Activated CD8-positive, alpha-beta memory T cell treated with anti-CD3 and anti-CD28 coated beads for 4 hours (primary cell): Measurements from ENCODE around the gene FAM228A.
"Not testable (repeated sequence)": the region's sequence is repeated elsewhere in the genome, so short reads cannot be mapped to it uniquely, and the experiment has no call there.

ENCODE experiments used
- DNase-seq, 2 donors: peaks; one replicate each; pipeline ENCODE4 v3.0.0-alpha.2; 2020; ENCODE audit warnings: low read depth in 2 of 2

The FAM228A gene

DNA sequence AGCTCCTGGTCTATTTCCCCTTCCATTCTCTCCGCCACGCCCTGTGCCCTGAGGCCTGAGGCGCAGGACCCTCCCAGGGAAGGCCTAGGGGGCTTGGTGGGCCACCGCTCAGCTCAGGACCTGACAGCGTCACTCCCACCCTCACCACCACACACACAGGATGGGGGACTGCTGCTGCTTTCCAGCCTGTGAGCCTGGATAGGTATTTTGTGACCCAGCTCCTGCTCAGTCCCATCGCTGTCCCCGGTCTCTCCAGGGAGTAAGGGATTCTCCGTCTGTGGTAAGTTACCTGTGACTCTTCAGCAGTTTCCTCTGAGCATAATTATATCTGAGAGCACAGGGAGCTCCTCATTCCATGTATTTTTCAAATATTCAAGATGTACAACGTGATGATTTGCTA is 16.3 kb downstream of the FAM228A start:
- no peak for DNase-seq

DNA sequence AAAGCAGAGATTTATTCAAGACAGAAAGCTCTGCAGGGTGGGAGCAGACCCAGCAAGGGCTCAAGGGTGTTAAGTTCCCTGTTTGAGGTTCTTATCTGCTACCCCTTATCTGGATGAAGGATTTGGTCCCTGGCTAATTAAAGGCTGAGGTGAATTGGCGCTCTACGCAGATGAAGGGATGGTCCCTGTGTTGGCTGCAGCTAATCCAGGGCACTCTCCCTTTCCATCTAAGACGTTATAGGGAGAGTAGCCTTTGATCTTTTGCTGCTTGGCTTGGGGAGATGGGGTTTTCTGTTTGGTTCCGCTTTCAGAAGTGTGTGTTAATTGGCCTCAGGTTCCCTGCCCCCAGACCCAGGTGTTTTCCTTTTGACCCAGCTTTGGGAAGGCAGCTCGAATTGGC is 17.0 kb downstream of the FAM228A start:
- no peak for DNase-seq

DNA sequence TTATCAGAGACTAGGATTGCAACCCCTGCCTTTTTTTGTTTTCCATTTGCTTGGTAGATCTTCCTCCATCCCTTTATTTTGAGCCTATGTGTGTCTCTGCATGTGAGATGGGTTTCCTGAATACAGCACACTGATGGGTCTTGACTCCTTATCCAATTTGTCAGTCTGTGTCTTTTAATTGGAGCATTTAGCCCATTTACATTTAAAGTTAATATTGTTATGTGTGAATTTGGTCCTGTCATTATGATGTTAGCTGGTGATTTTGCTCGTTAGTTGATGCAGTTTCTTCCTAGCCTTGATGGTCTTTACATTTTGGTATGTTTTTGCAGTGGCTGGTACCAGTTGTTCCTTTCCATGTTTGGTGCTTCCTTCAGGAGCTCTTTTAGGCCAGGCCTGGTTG is 22.4 kb downstream of the FAM228A start:
- DNase-seq = not testable (repeated sequence)

DNA sequence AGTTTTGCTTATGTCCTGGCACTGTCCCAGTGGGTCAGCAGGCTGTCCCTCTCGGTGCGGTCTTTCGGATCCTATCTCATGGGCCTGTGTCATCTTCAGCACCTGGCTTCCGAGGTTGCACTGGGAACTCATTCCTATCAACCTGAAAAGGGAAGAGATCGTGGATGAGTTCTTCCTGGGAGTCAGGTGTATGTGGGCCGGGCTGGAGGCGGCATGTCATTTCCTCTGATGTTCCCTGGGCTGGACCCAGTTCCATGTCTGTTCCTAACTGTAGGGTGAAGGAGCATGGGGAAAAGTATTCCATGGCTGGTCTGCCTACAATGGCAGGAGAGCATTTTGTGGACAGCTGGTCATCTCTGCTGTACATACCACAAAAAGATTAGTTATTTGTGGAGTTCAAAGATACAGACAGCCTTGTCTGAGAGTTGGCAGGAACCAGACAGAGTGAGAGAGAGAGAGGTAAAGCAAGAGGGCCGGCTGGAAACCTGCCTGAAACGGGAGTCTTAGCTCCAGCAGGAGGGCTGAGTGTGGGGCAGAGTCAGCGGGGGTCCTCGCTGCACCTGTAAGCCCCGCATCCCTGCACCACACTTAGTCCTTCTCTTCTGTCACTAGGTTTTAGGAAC is 25.2 kb downstream of the FAM228A start:
- DNase-seq = no peak

DNA sequence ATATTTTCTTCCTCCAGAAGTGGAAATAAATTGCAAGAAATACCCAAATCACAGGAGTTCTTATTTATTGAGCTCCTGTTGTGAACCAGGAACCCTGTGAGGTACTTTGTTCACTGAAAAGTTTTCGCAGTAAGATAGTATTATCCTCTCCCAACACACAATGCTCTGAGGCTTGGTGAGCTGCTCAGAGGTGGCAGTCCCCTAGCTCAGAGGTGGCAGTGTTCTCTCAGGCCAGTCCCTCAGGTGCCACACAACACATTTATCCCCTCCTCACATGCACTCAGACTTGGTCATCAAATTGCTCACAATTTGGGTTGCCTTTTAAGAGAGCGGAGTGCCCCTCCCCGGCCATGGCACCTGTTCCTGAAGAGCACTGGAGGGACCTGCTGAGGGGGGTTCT is 25.9 kb downstream of the FAM228A start:
- DNase-seq = no peak

DNA sequence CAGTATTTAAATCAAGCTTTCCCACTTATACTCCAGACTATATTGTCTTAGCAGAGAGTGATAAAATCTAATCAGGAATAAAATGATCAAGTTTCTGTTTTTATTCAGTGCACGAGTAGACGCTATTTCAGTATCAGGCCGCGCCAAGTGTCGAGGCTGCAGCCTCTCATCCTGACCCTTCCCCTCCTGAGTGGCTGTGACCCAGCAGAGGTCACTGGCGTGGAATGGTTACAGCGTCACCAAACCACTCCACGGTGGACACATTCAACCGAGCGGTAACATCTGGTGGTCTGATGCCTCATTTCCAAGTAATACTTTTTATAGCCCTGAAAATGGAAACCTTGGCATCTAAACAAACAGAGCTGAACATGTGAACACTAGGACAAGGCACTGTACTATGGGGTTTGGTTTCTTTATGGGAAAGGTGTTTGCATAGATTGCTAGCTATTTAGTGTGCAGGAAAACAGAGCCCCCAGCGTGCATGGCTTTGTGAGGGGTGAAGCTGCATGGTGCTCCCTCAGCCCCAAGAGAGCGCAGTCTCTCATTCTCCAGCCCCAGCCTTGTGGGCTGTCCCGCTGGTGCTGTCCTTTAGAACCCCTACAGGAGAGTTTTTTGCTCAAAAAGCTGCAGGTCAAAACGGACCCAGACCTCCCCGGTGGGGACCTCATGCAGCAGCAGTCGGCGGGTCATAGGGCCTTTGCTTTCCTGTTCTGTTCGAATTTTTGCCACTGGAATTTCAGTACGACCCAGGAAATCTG is 28.4 kb downstream of the FAM228A start:
- DNase-seq = no peak

DNA sequence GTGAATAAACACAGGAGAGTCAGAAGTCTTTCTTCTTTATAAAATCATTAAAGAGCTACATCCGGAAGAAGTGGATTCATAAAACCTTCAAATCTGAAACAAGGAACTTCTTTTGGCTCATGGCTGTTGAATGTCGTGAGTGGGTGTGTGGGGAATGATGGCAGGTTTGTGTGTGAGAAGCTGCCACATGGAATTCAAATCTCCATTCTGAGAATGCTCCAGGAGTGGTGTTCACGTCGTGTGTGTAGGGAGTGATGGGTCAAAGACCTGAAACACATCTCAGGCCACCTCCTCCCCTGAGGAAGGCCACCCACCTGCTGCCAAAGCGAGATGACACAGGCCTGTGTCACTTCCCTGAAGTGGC is 28.9 kb downstream of the FAM228A start:
- DNase-seq = no peak

DNA sequence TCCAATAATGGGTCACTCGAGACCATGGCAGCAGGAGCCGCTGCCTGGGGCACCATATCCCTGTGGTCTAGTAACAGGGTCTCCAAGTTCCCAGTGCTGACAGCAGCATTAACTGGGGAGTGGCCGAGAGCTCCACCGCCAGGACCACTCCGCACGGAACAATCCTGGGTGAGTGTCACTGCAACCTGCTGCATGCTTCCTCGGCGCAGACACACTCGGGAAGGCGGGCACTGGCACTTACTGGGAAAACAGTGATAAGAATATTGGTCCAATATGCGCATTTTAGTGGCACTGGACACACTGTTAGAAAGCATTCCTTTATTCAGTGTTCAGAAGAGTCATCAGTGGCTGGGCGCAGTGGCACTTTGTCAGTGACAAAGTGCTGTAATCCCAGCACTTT is 29.7 kb downstream of the FAM228A start:
- no peak for DNase-seq

DNA sequence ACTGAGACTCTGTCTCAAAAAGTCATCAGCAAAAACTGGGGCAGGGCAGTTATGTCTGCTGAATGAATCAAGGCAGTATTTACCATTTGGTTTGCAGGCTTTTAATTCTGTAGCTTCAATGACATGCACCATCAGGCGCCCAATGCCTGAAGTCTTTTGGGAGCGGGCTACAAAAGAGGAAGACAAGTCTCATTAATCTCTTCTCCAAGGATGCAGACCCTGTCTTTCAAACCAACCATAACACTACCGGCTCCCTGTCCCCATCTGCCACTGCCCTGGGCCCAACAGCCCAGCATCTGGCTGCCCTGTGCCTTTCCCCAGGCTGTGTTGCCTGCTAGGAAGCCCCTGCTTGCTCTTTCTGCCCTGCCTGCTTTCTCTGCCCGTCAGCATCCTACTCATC is 30.3 kb downstream of the FAM228A start:
- no peak for DNase-seq

DNA sequence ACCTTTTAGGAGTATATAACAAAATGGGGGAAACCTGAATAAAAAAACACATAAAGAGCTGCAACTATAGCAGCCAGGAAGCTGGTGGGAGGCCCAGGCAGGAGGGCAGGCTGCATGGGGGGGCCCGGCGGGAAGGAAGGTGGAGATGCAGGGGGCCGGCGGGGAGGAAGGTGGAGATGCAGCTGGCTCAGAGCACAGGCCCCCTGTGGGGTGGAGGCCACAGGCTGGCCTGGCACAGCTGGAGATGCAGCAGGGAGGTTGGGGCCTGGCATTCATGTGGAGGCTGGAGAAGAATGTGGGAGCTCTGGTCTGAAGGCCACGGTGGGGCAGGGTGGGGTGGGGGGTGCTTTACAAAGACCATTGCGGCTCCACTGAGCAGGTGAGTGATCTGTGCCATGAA is 31.4 kb downstream of the FAM228A start:
- DNase-seq = no peak

DNA sequence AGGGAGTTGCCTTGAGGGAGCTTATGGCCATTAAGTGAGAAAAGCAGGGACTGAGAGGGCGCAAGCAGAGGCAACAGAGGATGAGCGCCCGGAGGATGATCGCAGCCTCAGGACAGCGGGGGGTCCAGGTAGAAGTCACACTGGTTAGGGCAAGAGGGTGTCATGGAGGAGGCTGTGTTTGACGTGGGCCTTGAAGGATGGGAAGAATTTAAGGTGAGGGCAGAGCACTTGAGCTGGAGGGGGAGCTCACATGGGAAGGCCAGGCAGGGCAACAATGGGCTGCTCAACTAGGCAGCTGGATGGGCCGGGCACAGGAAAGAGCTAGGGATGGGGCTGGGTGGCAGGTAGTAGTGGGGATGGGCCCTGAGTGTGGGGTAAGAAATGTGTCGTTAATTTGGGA is 31.9 kb downstream of the FAM228A start:
- DNase-seq = no peak

DNA sequence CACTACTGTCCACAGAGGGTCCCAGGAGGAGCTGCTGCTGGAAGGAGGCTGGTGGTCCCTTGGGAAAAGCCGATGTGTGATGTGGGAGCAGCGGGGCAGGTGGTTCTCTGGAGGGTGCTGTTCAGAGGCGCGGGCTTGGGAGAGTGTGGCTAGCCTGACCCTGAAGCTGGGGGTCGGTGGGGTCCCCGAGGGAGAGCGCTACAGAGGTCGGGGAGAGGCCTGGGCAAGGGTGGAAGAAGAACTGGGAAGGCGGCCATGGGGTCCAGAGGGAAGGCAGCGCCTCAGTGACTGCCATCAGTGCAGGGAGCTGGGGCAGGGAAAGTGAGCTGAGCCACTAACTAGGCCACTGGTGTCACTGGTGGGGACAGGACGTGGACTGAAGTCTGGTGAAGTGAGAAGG is 32.5 kb downstream of the FAM228A start:
- DNase-seq = no peak

DNA sequence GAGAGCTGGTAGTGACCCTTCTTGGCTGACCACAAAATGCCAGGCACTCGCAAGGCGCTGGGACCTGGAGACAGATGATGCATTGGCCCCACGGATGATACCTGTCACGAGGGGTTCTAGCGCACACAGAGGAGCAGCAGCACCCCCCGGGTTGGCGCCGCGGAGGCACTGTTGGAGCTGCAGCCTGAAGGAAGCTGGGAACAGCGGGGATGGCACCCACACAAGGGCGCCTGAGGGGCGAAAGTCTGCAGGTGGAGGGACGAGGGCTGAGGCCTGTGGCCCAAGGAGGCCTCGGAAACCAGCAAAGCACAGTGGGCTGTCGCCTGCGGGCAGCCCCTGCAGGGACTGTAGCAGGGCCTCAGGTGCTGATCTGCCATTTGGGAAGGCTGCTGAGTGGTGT is 33.6 kb downstream of the FAM228A start:
- no peak for DNase-seq

DNA sequence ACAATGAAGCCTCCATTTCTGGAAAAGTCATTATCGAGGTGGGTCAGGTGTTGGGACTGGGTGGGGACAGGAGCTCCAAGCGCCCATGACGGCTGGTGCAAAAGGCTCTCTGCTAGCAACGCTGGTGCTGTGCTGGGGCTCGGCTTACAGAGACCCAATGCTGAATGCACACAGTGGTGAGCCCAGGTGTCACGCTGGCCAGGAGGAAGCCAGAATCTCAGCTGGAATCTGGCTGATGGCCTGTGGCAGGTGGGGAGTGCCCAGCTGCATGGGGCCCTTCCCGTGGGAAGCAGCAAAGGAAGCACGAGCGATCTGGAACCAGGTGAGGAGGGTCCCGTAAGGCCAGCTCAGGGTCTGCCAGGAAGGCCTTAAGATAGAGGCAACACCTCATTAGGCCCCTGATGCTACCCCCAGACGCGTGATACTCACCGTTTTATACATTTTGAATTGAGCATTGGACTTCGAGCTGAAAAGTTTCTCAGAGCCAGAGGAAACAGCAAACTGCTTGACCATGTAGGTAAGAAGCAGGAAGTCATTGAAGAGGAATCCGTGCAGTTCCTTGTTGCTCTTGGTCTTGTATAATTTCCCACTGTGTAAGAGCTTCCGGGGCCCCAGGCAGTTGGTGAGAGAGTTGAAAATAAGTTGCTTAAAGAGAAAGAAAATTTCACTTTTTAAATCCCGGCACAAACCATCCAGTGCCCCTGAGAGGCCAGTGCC is 34.7 kb downstream of the FAM228A start:
- DNase-seq = no peak

DNA sequence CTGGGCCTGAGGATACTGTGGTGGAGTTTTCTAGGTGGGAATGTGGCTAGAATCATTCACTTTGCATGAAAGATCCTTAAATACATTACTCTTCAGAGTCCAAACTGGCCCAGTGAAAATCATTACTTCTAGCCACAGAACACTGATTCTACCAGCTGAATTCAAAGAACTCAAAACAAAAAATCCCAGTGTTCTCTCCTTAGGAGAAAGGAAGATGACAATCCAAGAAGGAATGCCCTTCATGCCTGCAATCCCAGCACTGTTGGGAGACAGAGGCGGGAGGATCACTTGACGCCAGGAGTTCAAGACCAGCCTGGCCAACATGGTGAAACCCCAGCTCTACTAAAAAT is 35.2 kb downstream of the FAM228A start:
- no peak for DNase-seq

DNA sequence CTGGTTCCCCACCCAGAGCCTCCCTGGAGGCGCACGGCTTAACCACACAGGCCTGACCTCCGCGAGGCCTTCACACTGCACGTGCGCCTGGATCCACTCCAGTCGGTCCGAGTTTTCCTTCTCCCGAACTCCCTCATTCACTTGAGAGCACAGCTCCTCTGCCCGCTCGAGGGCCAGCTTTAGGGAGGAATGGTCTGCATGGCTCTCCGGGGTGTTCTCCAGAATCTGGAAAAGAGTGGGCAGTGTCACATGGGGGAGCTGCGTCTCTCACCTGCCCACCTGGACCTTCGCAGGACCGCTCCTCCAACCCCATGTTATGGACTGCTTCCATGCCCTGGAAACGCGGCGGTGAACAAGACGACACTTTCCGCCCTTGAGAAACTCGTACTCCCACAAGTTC is 35.9 kb downstream of the FAM228A start:
- DNase-seq = no peak

DNA sequence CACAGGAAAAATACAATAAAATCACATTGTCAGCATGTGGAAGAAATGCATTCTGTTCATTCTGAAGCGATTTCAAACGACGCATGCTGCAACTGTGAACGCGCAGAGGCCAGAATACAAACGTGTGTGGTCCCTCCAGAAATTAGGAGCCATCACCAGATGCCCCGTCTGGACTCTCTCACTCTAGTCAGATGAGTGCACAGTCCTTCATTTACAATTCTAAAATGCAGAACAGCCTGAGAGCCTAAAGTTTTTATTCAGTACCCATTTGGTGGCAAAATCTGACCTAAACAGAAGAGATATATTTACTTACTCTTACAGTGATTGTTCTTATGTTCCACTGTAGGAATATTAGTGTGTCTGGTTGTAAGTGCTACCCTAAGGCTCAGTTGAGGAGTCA is 36.6 kb downstream of the FAM228A start:
- DNase-seq = no peak

DNA sequence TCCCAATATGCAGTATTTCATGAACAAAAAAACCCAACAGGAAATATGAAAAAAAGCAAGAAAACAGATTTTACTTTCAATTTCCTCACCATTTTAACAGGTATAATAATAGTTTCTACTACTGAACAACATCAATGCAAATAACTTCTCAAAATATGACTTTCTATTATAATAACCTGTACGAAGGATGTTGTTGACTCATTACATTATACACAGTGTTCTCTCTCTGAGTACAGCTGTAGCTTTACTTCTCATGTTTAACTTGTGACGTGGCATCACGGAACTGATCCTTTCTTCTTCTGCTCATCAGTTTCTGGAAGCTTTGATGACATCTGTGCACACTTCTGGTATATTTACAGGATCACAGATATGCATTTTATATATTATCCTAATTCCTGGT is 40.0 kb downstream of the FAM228A start:
- no peak for DNase-seq

DNA sequence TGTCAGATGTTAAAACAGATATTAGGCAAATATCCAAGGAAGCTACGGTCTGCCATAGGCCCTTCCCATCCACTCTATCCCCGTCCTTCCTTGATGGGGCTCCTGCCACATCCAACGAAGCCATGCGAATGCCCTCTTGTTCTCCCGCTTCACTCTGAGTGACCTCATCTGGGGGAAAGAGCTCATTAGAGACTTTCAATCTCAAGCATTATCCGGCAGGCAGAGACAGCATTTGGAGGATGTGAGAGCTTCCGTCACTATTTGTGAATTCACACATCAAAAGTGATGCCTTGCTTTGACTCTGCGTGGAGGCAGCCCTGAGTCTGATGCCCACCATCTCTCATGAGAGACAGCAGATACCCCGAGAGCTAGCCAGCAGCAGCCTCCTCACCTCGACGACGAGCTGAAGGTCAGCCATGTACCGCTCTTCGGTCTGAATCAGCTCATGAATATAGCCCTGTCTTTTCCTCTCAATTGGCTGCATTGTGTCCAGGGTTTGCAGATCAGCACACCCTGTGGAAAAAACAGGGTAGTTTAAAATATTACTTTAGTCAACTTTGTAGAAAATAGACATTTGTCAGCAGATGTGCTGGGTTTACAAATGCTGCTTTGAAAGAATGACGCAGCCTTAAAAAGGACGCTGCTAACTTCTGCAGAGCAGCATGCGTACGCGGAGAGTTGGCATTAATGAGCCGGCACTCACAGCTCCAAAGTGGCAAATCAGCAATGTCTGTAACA is 45.9 kb downstream of the FAM228A start:
- no peak for DNase-seq

DNA sequence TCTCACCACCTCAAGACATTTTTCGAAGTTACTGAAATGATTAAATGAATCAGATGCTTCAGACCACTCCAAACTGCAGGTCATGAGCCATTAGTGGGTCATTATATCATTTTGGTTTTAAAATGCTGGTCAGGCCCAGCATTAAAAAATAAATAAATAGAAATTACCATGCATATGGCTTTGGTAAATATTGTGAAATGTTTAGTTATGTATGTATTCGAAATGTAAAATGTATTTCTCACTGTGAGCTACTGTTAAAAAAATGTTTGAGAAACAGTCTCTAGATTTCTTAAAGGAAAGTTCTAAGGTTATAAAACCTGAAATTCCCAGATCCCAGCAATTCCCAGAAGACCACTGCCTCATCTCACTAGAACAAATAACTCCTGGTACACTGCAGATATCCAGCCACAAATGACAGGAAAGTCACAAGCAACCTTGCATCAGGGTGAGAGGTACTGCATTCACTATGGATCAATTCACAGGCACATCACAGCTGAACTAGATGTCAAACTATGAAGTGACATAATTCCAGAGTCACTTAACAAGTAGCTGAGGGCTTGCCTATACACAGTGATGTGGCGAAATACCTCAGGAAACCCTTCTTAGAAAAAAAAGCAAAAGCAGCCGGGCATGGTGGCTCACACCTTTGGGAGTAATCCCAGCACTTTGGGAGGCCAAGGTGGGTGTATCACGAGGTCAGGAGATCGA is 46.6 kb downstream of the FAM228A start:
- DNase-seq = no peak

DNA sequence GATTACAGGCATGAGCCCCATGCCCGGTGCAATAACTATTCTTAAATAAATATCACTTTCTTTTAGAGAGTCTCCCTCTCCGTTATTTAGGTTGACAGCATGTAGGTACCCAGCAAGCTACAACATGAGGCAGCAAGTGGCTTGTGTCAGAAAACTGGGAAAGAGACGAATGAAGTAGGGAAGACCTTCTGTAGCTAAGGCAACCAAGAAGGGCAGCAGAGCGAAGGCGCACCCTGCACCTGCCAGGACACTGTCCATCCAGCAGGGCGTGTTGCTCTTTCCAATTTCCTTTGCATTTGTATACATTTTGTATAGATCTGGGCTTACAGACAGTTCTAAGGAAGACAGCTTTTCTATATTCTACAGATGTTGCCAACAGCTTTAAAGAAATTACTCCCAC is 48.1 kb downstream of the FAM228A start:
- no peak for DNase-seq
